GM12874 (cell line): ENCODE results near the gene LRRC8D.

Experiments used
- TF ChIP-seq, protein P1 (sequence below): IDR thresholded peaks from 2 replicates; pipeline ENCODE4 v1.5.1; 2011; ENCODE audit warnings: low read depth, mild to moderate bottlenecking, control low read depth, low read length, moderate library complexity; ENCODE audit not compliant: insufficient read depth

Gene LRRC8D

DNA sequence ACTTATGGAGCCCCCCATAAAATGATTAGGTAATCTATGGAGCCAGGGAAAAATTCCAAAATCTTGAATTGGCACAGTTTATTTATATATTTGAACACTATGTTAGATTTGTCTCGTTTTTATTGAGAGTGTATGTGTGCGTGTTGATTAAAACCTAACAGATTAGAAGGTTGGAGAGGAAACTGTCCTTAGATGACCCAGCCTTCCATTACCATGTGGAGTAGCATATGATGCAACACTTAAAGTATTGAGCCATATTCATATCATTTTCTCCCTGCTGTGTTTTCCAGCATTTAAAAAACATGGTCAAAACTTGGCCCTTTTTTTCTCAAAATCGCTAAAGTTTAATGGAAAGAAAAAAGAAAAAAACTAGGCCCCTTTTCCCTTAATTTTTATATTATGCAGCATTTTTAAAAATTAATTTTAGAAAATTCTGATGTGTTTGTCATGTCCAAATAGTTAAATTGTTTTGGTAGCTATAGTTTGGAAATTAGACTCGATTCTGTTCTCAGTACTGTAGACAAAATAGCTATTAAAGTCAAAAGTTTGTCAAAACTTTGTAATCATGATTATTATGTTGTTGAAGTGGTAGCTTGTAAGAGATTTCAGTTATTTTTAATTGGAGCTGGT, 2.3 kb downstream of the LRRC8D start:
- TF ChIP-seq, protein P1, sequence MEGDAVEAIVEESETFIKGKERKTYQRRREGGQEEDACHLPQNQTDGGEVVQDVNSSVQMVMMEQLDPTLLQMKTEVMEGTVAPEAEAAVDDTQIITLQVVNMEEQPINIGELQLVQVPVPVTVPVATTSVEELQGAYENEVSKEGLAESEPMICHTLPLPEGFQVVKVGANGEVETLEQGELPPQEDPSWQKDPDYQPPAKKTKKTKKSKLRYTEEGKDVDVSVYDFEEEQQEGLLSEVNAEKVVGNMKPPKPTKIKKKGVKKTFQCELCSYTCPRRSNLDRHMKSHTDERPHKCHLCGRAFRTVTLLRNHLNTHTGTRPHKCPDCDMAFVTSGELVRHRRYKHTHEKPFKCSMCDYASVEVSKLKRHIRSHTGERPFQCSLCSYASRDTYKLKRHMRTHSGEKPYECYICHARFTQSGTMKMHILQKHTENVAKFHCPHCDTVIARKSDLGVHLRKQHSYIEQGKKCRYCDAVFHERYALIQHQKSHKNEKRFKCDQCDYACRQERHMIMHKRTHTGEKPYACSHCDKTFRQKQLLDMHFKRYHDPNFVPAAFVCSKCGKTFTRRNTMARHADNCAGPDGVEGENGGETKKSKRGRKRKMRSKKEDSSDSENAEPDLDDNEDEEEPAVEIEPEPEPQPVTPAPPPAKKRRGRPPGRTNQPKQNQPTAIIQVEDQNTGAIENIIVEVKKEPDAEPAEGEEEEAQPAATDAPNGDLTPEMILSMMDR: no peak

DNA sequence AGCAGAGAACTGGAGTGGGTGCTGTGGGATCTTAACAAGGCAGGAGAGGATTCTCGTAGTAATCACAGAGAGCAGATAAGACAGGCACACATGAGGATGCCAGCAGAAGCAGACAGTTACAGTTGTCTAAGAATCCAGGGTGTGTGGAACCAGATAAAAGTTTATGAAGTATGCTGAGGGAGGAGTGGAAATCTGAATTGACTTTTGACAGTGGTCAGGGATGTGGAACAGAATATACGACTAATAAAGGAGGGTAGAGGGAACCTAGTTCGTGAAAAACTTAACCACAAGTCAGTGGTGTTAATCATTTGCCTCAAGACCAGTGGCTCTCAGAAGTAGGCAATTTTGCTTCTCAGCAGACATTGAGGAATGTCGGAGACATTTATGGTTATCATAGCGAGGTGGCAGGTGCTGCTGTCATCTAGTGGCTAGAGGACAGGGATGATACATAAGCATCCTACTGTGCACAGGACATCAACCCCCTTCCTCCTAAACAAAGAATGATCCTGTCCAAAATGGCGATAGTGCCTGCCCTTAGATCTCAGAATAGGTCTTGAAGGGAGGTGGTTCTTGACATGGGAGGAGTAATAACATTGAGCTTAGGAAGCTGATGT, 3.0 kb downstream of the LRRC8D start:
- TF ChIP-seq, protein P1: no peak

DNA sequence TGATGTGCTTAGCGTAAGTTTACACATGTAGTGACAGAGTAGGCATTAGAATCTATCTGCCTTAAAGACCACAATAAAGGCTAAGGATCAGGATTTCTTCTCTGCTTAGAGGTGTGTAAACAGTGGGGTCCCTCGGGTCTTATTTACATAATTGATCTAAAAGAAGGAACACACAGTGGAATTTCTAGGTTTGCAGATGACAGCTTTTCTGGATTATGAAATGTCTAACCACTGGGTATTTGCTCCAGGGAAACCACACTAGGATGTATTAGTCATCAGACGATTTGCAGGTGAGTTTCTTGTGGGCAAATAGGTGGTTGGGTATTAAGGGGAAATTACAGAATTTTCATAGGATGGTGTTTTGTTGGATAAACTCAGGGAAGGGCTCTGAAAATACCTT, 5.8 kb downstream of the LRRC8D start:
- TF ChIP-seq, protein P1: no peak

DNA sequence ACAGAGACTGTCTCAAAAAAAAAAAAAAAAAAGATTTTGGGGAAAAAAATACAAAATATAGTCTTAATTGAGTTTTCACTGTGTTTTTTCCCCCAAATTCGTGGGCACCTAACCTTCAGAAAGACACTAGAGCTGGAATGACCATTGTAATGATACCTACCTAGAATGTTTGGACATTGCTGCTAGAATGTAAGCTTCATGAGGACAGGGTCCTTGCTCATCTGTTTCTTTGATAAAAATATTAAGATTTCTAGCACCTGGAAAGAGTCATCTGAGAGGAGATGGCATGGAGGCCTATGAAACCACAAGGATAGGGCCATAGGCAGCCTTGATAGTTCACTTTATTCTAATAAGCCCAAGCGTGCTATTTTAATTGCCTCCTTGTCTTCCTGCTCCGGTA, 6.5 kb downstream of the LRRC8D start:
- TF ChIP-seq, protein P1: no peak

DNA sequence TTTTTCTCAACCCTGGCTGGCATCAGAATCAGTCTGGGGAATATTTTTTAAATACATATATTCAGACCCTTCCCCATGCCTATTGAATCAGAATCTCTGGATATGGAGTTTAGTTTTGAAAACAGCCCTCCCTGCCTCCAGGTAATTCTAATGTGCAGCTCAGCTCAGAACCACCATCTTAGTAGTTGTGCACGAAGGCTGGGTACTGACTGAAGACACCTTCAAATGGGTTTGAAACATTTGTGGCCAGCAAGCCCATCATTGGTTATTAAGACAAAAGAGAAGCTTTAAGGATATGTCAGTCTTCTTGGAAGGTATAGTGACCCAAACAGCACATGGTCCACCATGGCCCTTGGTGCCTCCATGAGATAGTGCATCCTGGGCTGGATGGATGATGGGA, 7.1 kb downstream of the LRRC8D start:
- TF ChIP-seq, protein P1: no peak

DNA sequence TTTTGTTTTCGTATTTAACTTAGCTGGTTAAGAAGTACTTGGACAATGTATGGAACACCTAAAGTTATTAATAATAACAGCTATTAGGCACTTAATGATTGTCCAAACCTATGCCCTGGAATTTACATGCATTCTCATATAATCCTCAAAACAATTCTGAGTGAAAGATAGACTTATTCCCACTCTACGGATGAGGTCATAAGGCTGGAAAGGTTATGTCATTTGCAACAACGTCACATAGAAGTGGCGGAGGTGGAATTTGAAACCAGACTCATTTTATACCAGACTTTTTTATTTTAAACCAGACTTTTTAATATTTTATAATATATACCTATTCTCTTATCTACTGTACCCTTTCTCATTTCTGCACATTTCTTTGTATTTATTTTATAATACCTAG, 8.4 kb downstream of the LRRC8D start:
- TF ChIP-seq, protein P1: no peak

DNA sequence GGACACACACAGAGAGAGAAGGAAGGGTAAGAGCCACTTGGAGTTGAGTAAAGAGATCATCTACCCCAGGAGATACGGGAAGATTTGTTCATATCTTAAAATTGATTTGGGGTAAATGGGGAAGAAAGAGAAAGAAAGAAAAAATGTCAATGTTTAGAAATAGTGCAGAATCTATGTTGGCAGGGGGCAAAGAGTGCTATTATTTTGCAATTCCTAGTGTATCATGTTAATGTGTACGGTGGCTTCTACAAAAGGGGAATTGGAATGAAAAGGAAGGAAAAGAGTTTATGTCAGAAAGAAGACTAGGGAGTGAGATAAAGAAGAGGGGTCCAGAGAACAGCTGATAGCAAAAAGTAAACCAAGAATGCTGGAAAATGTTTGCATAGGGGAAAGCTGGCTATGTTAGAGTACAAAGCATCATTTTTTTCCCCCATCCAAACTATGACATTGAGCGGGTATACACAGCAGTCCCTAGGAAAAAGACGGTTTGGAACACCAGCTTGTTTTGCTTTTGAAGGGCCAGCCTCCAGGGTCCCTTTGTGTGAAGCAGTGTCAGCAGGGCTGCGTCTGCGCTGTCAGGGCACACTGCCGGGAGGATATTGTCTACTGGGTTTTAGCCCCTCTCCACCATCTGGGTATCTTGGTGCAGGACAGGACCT, 10.8 kb downstream of the LRRC8D start:
- TF ChIP-seq, protein P1: no peak
